Fibroblast of lung (primary cell): ENCODE data around the gene STRN3. TPM values are rescaled to one million over a fixed set of nuclear protein-coding genes. Genes with fewer than 3 reads are reported as not detected.
A peak's percentile ranks its signal among the peaks of the same experiment; 100 is the strongest.

ENCODE experiments used
- DNase-seq, 2 donors: peaks; one replicate each; pipeline versions ENCODE4 v3.0.0 to v3.0.0-alpha.2; 2010; ENCODE audit warnings: low read depth in 2 of 2
- H2AFZ ChIP-seq: 2 replicates; pipeline ENCODE4 v1.5.1; 2012; ENCODE audit warnings: low read length, control low read depth, inconsistent platforms
- H3K27ac ChIP-seq: 2 replicates; pipeline ENCODE4 v1.5.1; 2011; ENCODE audit warnings: low read length, control low read depth; ENCODE audit not compliant: insufficient read depth
- H3K27me3 ChIP-seq: 2 replicates; pipeline ENCODE4 v1.5.1; 2011; ENCODE audit warnings: mild to moderate bottlenecking, low read length; ENCODE audit not compliant: control insufficient read depth, insufficient read depth
- H3K36me3 ChIP-seq: 2 replicates; pipeline ENCODE4 v1.5.1; 2011; ENCODE audit warnings: low read length; ENCODE audit not compliant: control insufficient read depth, insufficient read depth
- H3K4me1 ChIP-seq: 2 replicates; pipeline ENCODE4 v1.5.1; 2011; ENCODE audit warnings: low read length; ENCODE audit not compliant: control insufficient read depth, insufficient read depth; ENCODE audit errors: extremely low read depth
- H3K4me2 ChIP-seq: 2 replicates; pipeline ENCODE4 v1.5.1; 2011; ENCODE audit warnings: low read length, control low read depth; ENCODE audit not compliant: insufficient read depth; ENCODE audit errors: extremely low read depth
- H3K4me3 ChIP-seq, 4 experiments: fragments of 200-600 bp in 1 of 4; sonication (generic) in 1 of 4; replicated peaks in 1 of 4; 2 replicates each; pipeline ENCODE4 v1.5.1; 2011 to 2016; ENCODE audit warnings: low read length in 4 of 4, low read depth in 3 of 4, mild to moderate bottlenecking in 3 of 4, control low read depth in 2 of 4, inconsistent platforms in 1 of 4, mixed read lengths in 1 of 4; ENCODE audit not compliant: insufficient read depth in 1 of 4; ENCODE audit errors: control extremely low read depth in 1 of 4
- H3K79me2 ChIP-seq: 2 replicates; pipeline ENCODE4 v1.5.1; 2012; ENCODE audit warnings: mild to moderate bottlenecking, low read length, inconsistent platforms; ENCODE audit not compliant: control insufficient read depth, insufficient read depth
- H3K9ac ChIP-seq: 2 replicates; pipeline ENCODE4 v1.5.1; 2011; ENCODE audit warnings: mild to moderate bottlenecking, low read length, control low read depth; ENCODE audit not compliant: insufficient read depth
- H3K9me3 ChIP-seq: 2 replicates; pipeline ENCODE4 v1.5.1; 2012; ENCODE audit warnings: low read depth, low read length; ENCODE audit not compliant: control insufficient read depth, insufficient read depth
- H4K20me1 ChIP-seq: 2 replicates; pipeline ENCODE4 v1.5.1; 2011; ENCODE audit warnings: low read length; ENCODE audit not compliant: control insufficient read depth, insufficient read depth; ENCODE audit errors: extremely low read depth
- CTCF ChIP-seq, 2 donors: IDR thresholded peaks in 1 of 2; conservative IDR thresholded peaks in 1 of 2; 1 replicate in 1 of 2; 2 replicates in 1 of 2; pipeline ENCODE4 v1.5.1; 2011 to 2012; ENCODE audit warnings: low read length in 2 of 2, control low read depth in 1 of 2, inconsistent platforms in 1 of 2, low read depth in 1 of 2, mild to moderate bottlenecking in 1 of 2
- EZH2 ChIP-seq: IDR thresholded peaks from 2 replicates; pipeline ENCODE4 v1.5.1; 2012; ENCODE audit warnings: low read length, control low read depth, mild to moderate bottlenecking; ENCODE audit errors: missing control alignments
- polyA plus RNA-seq, 2 donors: library from polyadenylated mRNA; depleted of rRNA in 1 of 2; stranded (reverse) in 1 of 2; unstranded in 1 of 2; fragments of >200 nt; gene quantifications; 2 replicates each; pipeline ENCODE4 v1.2.1, GENCODE V29; 2011 to 2012; ENCODE audit warnings: missing spikeins in 1 of 2
- total RNA-seq: library from RNA; depleted of rRNA; stranded (reverse); fragments of >200 nt; gene quantifications from 2 replicates; pipeline ENCODE4 v1.2.1, GENCODE V29; 2014

The STRN3 gene
- total and polyA plus RNA-seq, 2 donors (not counting 1 experiment from before 2014, with no cell fraction given) = 42.0 to 88.2 TPM

- Histone ChIP-seq H3K9ac (no peak overlapping the region), H3K4me1 (peaks cover 4% of the 10 kb centered on the region), H3K4me2 (no peak overlapping the region), H3K4me3 (no peak overlapping the region), H3K36me3 (no peaks in the 10 kb centered on the region), H3K27me3 (no peaks in the 10 kb centered on the region), H2AFZ (no peak overlapping the region), H4K20me1 (no peaks in the 10 kb centered on the region), H3K79me2 (no peaks in the 10 kb centered on the region), H3K27ac (no peak overlapping the region), H3K9me3 (no peaks in the 10 kb centered on the region)
- no peak for TF ChIP-seq CTCF (conservative IDR thresholded peaks at IDR 0.05 in 1 of 2, IDR thresholded peaks at IDR 0.05 in 1 of 2; ENCODE audit: low read depth in 1 of 2, low read length in 2 of 2)
- TF ChIP-seq EZH2 = no peak
- DNase-seq = peak in 1 of 2 donors; percentile 17
Observed at GRCh38 chr14:31038521-31039166, 12.5 kb upstream of the STRN3 start.

DNA sequence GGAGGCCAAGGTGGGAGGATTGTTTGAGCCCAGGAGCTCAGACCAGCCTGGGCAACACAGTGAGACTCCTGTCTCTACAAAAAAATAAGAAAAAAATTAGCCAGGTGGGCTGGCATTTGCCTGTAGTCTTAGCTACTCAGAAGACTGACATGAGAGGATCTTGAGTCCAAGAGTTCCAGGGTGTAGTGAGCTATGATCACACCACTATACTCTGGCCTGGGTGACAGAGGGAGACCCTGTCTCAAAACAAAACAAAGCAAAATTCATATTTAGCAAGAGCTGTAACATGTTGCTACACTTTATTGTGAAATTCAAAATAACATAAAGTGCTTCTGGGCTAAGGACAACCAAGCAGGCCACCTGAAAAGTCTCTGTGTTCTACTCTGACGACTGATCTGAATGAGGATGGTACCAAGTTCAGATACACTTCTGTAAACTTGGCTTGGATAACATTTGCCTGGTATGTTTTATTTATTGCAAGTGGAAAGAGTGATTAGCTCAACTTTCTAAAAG is 11.6 kb upstream of the STRN3 start:
- DNase-seq = no peak
- no peaks in the 10 kb centered on the region for H4K20me1 ChIP-seq
- H3K4me3 ChIP-seq = no peak overlapping the region
- no peak overlapping the region for H3K27ac ChIP-seq
- no peaks in the 10 kb centered on the region for H3K79me2 ChIP-seq
- H3K36me3 ChIP-seq = no peaks in the 10 kb centered on the region
- no peaks in the 10 kb centered on the region for H3K9me3 ChIP-seq
- no peak overlapping the region for H3K4me2 ChIP-seq
- H3K4me1 ChIP-seq = peaks cover 6% of the 10 kb centered on the region
- no peak for TF ChIP-seq EZH2
- no peak for TF ChIP-seq CTCF (conservative IDR thresholded peaks at IDR 0.05 in 1 of 2, IDR thresholded peaks at IDR 0.05 in 1 of 2; ENCODE audit: low read depth in 1 of 2, low read length in 2 of 2)
- no peaks in the 10 kb centered on the region for H3K27me3 ChIP-seq
- no peak overlapping the region for H3K9ac ChIP-seq
- no peak overlapping the region for H2AFZ ChIP-seq

DNA sequence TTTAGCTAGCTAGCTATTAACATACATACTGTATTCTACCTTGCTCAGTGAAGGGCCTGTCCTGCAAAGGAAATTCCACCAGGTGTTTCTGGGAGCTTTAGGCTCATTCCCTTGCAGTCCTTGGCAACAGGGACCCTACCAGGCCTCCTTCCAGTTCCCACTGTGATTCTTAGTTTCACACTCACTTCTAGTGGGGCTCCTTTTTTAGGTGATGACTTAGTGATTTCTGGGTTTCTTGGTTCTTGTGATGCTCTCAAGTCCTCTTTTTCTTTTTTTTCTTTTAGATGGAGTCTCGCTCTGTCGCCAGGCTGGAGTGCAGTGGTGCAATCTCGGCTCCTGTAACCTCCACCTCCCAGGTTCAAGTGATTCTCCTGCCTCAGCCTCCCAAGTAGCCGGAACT is 10.4 kb upstream of the STRN3 start:
- no peaks in the 10 kb centered on the region for H4K20me1 ChIP-seq
- H3K27me3 ChIP-seq = no peaks in the 10 kb centered on the region
- H3K9me3 ChIP-seq = no peaks in the 10 kb centered on the region
- H3K4me3 ChIP-seq = no peak overlapping the region
- no peak overlapping the region for H3K27ac ChIP-seq
- no peak overlapping the region for H3K9ac ChIP-seq
- peaks cover 6% of the 10 kb centered on the region for H3K4me1 ChIP-seq
- DNase-seq = no peak
- H3K79me2 ChIP-seq = no peaks in the 10 kb centered on the region
- H3K36me3 ChIP-seq = no peaks in the 10 kb centered on the region
- no peak for TF ChIP-seq EZH2
- no peak for TF ChIP-seq CTCF (conservative IDR thresholded peaks at IDR 0.05 in 1 of 2, IDR thresholded peaks at IDR 0.05 in 1 of 2; ENCODE audit: low read depth in 1 of 2, low read length in 2 of 2)
- H2AFZ ChIP-seq = no peak overlapping the region
- H3K4me2 ChIP-seq = no peak overlapping the region
